GM23248 (cell line): Measurements from ENCODE around the gene CLDN2.

Experiments used
- EZH2 ChIP-seq: fragments of 200-600 bp; sonication (generic); IDR thresholded peaks from 2 replicates; pipeline ENCODE4 v1.6.1; 2018; ENCODE audit warnings: antibody characterized with exemption, mild to moderate bottlenecking; ENCODE audit not compliant: insufficient read depth, poor library complexity, severe bottlenecking
- EZH2phosphoT487 ChIP-seq: fragments of 200-600 bp; sonication (generic); IDR thresholded peaks from 2 replicates; pipeline ENCODE4 v1.6.1; 2018; ENCODE audit warnings: antibody characterized with exemption, moderate library complexity, mild to moderate bottlenecking, low read depth; ENCODE audit not compliant: insufficient read depth

DNA sequence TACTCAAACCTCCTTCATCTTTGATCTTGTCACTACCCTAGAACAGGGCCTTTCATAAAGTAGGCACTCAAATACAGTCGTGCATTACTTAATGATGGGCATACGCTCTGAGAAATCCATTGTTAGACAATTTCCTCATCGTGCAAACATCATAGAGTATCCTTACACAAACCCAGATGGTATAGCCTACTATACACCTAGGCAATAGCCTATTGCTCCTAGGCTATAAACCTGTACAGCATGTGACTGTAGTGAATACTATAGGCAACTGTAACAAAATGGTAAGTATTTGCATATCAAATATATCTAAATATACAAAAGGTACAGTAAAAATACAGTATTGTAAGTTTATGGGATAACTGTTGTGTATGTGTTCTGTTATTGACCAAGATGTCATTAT is 31.9 kb downstream of the CLDN2 start:
- TF ChIP-seq EZH2 (no peak), EZH2phosphoT487 (no peak)
